Pancreas (tissue), 10 donors: ENCODE data around the gene SYTL1. TPM values are rescaled to one million over a fixed set of nuclear protein-coding genes. Genes with fewer than 3 reads are reported as not detected.
A peak's percentile ranks its signal among the peaks of the same experiment; 100 is the strongest.

Source experiments
- ATAC-seq, 4 donors: fragments of 200-7000 bp; cut with Tn5 transposase; one replicate each; pipeline versions ENCODE4 v1.8.0 to v1.9.1; 2020; ENCODE audit warnings: mild to moderate bottlenecking in 4 of 4, moderate library complexity in 4 of 4
- DNase-seq, 6 donors: peaks; one replicate each; pipeline ENCODE4 v3.0.0-alpha.2; 2020
- FAIRE-seq: peaks from 2 replicates; lab custom pipeline; 2012; peaks lifted over from hg19 to GRCh38; lab: Jason Lieb, UNC
- H3K27ac ChIP-seq, 4 donors: fragments of 200-600 bp; sonication (generic); 1 replicate in 3 of 4; 2 replicates in 1 of 4; pipeline versions ENCODE4 v1.5.0 to v1.8.0; 2020
- H3K27me3 ChIP-seq, 4 donors: fragments of 200-600 bp; one replicate each; pipeline ENCODE4 v1.8.0; 2021
- H3K36me3 ChIP-seq, 3 donors: fragments of 200-600 bp; sonication (generic) in 1 of 3; one replicate each; pipeline versions ENCODE4 v1.5.0 to v1.8.0; 2020 to 2021
- H3K4me1 ChIP-seq, 3 donors: fragments of 200-600 bp; one replicate each; pipeline ENCODE4 v1.8.0; 2021
- H3K4me3 ChIP-seq, 4 donors: fragments of 200-600 bp; sonication (generic) in 2 of 4; one replicate each; pipeline versions ENCODE4 v1.5.0 to v1.8.0; 2020 to 2021
- H3K9me3 ChIP-seq, 4 donors: fragments of 200-600 bp; one replicate each; pipeline ENCODE4 v1.8.0; 2021
- CTCF ChIP-seq, 4 donors: fragments of 200-600 bp; sonication (generic) in 3 of 4; IDR thresholded peaks; one replicate each; pipeline versions ENCODE4 v1.5.0 to v1.8.0; 2021; ENCODE audit warnings: antibody characterized with exemption in 4 of 4
- WGBS, 2 donors: extraction: QIAGEN DNeasy Blood & Tissue Kit; methylation state at CpG; one replicate each; pipeline ENCODE4 v1.1.7; 2013; 5-methylcytosine and 5-hydroxymethylcytosine counted together
- intact Hi-C, 3 donors: fragments of 100-400 bp; cut with DNase I; formaldehyde crosslinking; loops; one replicate each; pipeline versions ENCODE4 v1.11.1 to v1.14.2; 2022
- polyA plus RNA-seq, 2 donors: library from polyadenylated mRNA; stranded (reverse); fragments of 200-250 nt; gene quantifications; one replicate each; pipeline ENCODE4 v1.2.3, GENCODE V29; 2013
- total RNA-seq, 6 donors: library from RNA; stranded (reverse); fragmentation: NEBNext Ultra II Directional in 4 of 6; extraction: Animal tissue kit (Norgen Biotek cat#: 25700) in 4 of 6; gene quantifications; one replicate each; pipeline versions ENCODE4 v1.2.1 to v1.2.4, GENCODE V29; 2021 to 2023
- donor health status: healthy with polysubstance abuse.
- donor health status: DM: no; HTN: no; CAD: no; lungs with moderate emphysema.
- donor health status: DM: no; HTN: no; CAD: no.
- donor health status: control.
- donor health status: control.
- donor health status: Bipolar disorder and iron deficiency.
- donor health status: DM: yes; HTN: yes; CAD: no.
- donor health status: DM: no; HTN: no; CAD: no.
- donor health status: DM: no; HTN: no; CAD: no.
- donor health status: DM: yes; HTN: yes; CAD: no.

SYTL1 gene
- total and polyA plus RNA-seq, 8 donors: 45.8 to 254 (median 107) TPM

- TF ChIP-seq CTCF (IDR thresholded peaks at IDR 0.05): no peak
- Histone ChIP-seq H3K9me3 (no peaks in the 10 kb centered on the region), H3K4me1 (peaks cover 0 to 7% (median 3%) of the 10 kb centered on the region in 3 donors), H3K27me3 (no peaks in the 10 kb centered on the region), H3K4me3 (no peak overlapping the region), H3K36me3 (no peaks in the 10 kb centered on the region), H3K27ac (no peak overlapping the region)
- WGBS, 2 donors: 90 to 94% methylated on average over 10 to 12 of the region's 12 CpGs
- intact Hi-C loops: no loop called here
- FAIRE-seq (no peak), DNase-seq (no peak), ATAC-seq (no peak)
These were observed 3.5 kb downstream of the SYTL1 start for GRCh38 chr1:27345272-27345671.

GRCh38 chr1:27346357-27346756 lies 4.5 kb downstream of the SYTL1 start:
- Histone ChIP-seq H3K4me1 (peaks cover 0 to 7% (median 3%) of the 10 kb centered on the region in 3 donors), H3K36me3 (no peaks in the 10 kb centered on the region), H3K4me3 (no peak overlapping the region), H3K27ac (no peak overlapping the region), H3K27me3 (no peaks in the 10 kb centered on the region), H3K9me3 (no peaks in the 10 kb centered on the region)
- TF ChIP-seq CTCF (IDR thresholded peaks at IDR 0.05): no peak
- FAIRE-seq: no peak
- WGBS, 2 donors: 91% methylated on average over 8 of the region's 8 CpGs
- ATAC-seq: no peak
- no peak for DNase-seq
- intact Hi-C loops: no loop called here

GRCh38 chr1:27346991-27347624 lies 5.3 kb downstream of the SYTL1 start:
- no peak for FAIRE-seq
- H3K36me3 ChIP-seq: no peaks in the 10 kb centered on the region
- intact Hi-C loops: no loop called here
- H3K27me3 ChIP-seq: no peaks in the 10 kb centered on the region
- no peak overlapping the region for H3K27ac ChIP-seq
- 86 to 90% methylated on average over 14 of the region's 14 CpGs for WGBS, 2 donors
- H3K4me3 ChIP-seq: no peak overlapping the region
- no peak for DNase-seq
- no peak for ATAC-seq
- no peaks in the 10 kb centered on the region for H3K9me3 ChIP-seq
- peaks cover 0 to 3% (median 0%) of the 10 kb centered on the region in 3 donors for H3K4me1 ChIP-seq
- TF ChIP-seq CTCF (IDR thresholded peaks at IDR 0.05): no peak

- Histone ChIP-seq H3K36me3 (no peaks in the 10 kb centered on the region), H3K27ac (peak overlapping the region in 1 of 4 donors; percentile 46), H3K27me3 (no peaks in the 10 kb centered on the region), H3K4me1 (peaks cover 0 to 3% (median 0%) of the 10 kb centered on the region in 3 donors), H3K4me3 (peak overlapping the region; percentile 18 to 51 (median 33)), H3K9me3 (no peaks in the 10 kb centered on the region)
- intact Hi-C loops: no loop called here
- ATAC-seq (peak; percentile 74 to 94 (median 86)), FAIRE-seq (no peak), DNase-seq (peak in 5 of 6 donors; percentile 67 to 80 (median 74))
- WGBS, 2 donors: 28 to 35% methylated on average over 28 to 51 of the region's 51 CpGs
- TF ChIP-seq CTCF (IDR thresholded peaks at IDR 0.05): no peak
These were observed 7.3 kb downstream of the SYTL1 start for GRCh38 chr1:27348861-27349783.
